GM12865 (cell line): Measurements from ENCODE around the gene CCSER1.

Experiments
- DNase-seq: peaks from one replicate; pipeline ENCODE4 v3.0.0; 2010; ENCODE audit warnings: low read depth
- H3K4me3 ChIP-seq: 2 replicates; pipeline ENCODE4 v1.5.1; 2011; ENCODE audit warnings: mild to moderate bottlenecking, low read depth, low read length, control low read depth
- CTCF ChIP-seq: IDR thresholded peaks from 2 replicates; pipeline ENCODE4 v1.5.1; 2011; ENCODE audit warnings: low read length, control low read depth, low read depth, inconsistent platforms; ENCODE audit not compliant: insufficient read depth; ENCODE audit errors: missing control alignments

Gene CCSER1

GRCh38 chr4:90241008-90241407, 113.8 kb downstream of the CCSER1 start:
- DNase-seq: no peak
- no peak overlapping the region for H3K4me3 ChIP-seq
- no peak for TF ChIP-seq CTCF

GRCh38 chr4:90245837-90246236, 118.6 kb downstream of the CCSER1 start:
- no peak overlapping the region for H3K4me3 ChIP-seq
- no peak for TF ChIP-seq CTCF

GRCh38 chr4:90246816-90247215, 119.6 kb downstream of the CCSER1 start:
- TF ChIP-seq CTCF: no peak
- DNase-seq: no peak

More at GRCh38 chr4:90245837-90246236, 118.6 kb downstream of the CCSER1 start:
- DNase-seq: no peak

GRCh38 chr4:90254357-90254756, 127.2 kb downstream of the CCSER1 start:
- H3K4me3 ChIP-seq: no peak overlapping the region
- no peak for TF ChIP-seq CTCF
- DNase-seq: no peak

More at GRCh38 chr4:90246816-90247215, 119.6 kb downstream of the CCSER1 start:
- no peak overlapping the region for H3K4me3 ChIP-seq

- no peak overlapping the region for H3K4me3 ChIP-seq
- TF ChIP-seq CTCF: no peak
- no peak for DNase-seq
These were observed 147.0 kb downstream of the CCSER1 start for GRCh38 chr4:90274175-90274574.

- H3K4me3 ChIP-seq: no peak overlapping the region
- no peak for DNase-seq
- no peak for TF ChIP-seq CTCF
These were observed 153.8 kb downstream of the CCSER1 start for GRCh38 chr4:90280954-90281353.

GRCh38 chr4:90281541-90282355, 154.6 kb downstream of the CCSER1 start:
- H3K4me3 ChIP-seq: no peak overlapping the region
- TF ChIP-seq CTCF: no peak
- DNase-seq: no peak
